DND-41 (cell line): ENCODE data around the gene SND1.

Experiments
- EZH2 ChIP-seq: IDR thresholded peaks from 3 replicates; pipeline ENCODE4 v1.6.1; 2012; ENCODE audit warnings: borderline replicate concordance, low read depth, mild to moderate bottlenecking, moderate library complexity, low read length, inconsistent platforms; ENCODE audit not compliant: severe bottlenecking
- TF ChIP-seq, protein P1 (sequence below): IDR thresholded peaks from 2 replicates; pipeline ENCODE4 v1.5.1; 2012; ENCODE audit warnings: borderline replicate concordance, low read length, moderate library complexity, mild to moderate bottlenecking; ENCODE audit not compliant: poor library complexity, severe bottlenecking; ENCODE audit errors: extremely low read depth

DNA sequence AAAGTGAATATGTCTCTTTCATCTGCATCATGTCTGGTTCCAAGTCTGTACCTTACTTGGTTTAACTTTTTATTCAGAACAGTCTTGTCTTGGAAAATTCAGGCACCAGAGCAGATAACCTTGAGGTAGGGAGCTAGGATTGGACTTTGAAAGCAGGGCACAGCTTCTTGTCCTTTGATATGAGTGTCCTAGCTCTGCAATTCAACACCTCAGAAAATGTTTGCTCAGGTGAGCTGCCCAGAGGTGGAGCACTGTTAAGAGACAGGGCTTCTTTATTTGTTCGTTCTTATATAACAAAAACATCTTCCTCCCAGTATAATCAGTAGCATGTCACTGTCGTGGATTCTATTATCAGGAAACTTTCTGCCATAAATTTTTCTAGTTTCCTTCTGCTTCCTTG lies 260.9 kb downstream of the SND1 start:
- TF ChIP-seq, protein P1, sequence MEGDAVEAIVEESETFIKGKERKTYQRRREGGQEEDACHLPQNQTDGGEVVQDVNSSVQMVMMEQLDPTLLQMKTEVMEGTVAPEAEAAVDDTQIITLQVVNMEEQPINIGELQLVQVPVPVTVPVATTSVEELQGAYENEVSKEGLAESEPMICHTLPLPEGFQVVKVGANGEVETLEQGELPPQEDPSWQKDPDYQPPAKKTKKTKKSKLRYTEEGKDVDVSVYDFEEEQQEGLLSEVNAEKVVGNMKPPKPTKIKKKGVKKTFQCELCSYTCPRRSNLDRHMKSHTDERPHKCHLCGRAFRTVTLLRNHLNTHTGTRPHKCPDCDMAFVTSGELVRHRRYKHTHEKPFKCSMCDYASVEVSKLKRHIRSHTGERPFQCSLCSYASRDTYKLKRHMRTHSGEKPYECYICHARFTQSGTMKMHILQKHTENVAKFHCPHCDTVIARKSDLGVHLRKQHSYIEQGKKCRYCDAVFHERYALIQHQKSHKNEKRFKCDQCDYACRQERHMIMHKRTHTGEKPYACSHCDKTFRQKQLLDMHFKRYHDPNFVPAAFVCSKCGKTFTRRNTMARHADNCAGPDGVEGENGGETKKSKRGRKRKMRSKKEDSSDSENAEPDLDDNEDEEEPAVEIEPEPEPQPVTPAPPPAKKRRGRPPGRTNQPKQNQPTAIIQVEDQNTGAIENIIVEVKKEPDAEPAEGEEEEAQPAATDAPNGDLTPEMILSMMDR = no peak
- TF ChIP-seq EZH2 = no peak
